HepG2 (cell line): ENCODE measurements around the gene CDC42BPG. TPM values are rescaled to one million over a fixed set of nuclear protein-coding genes. Genes with fewer than 3 reads are reported as not detected.
A peak's percentile ranks its signal among the peaks of the same experiment; 100 is the strongest.

Experiments
- CBX5 ChIP-seq: sonication (generic); formaldehyde crosslinking; IDR thresholded peaks from 2 replicates; pipeline ENCODE4 v1.4.0; 2020; ENCODE audit warnings: missing genetic modification reagents, borderline replicate concordance
- CCAR2 ChIP-seq: fragments of 200-400 bp; formaldehyde crosslinking; optimal IDR thresholded peaks from 2 replicates; pipeline ENCODE3; 2018; ENCODE audit warnings: low read depth, mild to moderate bottlenecking, low read length, moderate library complexity
- GTF2F1 ChIP-seq: fragments of 150-350 bp; IDR thresholded peaks from 2 replicates; pipeline ENCODE4 v1.6.1; 2014; ENCODE audit warnings: low read length
- RCOR2 ChIP-seq: IDR thresholded peaks from 2 replicates; pipeline ENCODE4 v1.6.1; 2016; ENCODE audit warnings: missing biosample characterization, missing genetic modification reagents
- RXRA ChIP-seq: sonication (generic); formaldehyde crosslinking; IDR thresholded peaks from 2 replicates; pipeline ENCODE4 v1.5.1; 2020; ENCODE audit warnings: missing genetic modification reagents
- SMYD3 ChIP-seq: sonication (generic); formaldehyde crosslinking; IDR thresholded peaks from 2 replicates; pipeline ENCODE4 v1.8.1; 2023; ENCODE audit warnings: mild to moderate bottlenecking, missing genetic modification reagents
- ZFP36 ChIP-seq: fragments of 150-350 bp; IDR thresholded peaks from 2 replicates; pipeline ENCODE4 v1.6.1; 2018; ENCODE audit warnings: borderline replicate concordance, low read length, low read depth; ENCODE audit not compliant: partially characterized antibody
- ZNF383 ChIP-seq: sonication (generic); formaldehyde crosslinking; IDR thresholded peaks from 2 replicates; pipeline ENCODE4 v1.4.0; 2020; ENCODE audit warnings: missing genetic modification reagents, mild to moderate bottlenecking, borderline replicate concordance
- ZNF720 ChIP-seq: sonication (generic); formaldehyde crosslinking; IDR thresholded peaks from 2 replicates; pipeline ENCODE4 v1.4.0; 2020; ENCODE audit warnings: missing genetic modification reagents
- ZNF776 ChIP-seq: sonication (generic); formaldehyde crosslinking; IDR thresholded peaks from 2 replicates; pipeline ENCODE4 v1.4.0; 2020; ENCODE audit warnings: mild to moderate bottlenecking, missing genetic modification reagents
- ZNF883 ChIP-seq: sonication (generic); formaldehyde crosslinking; IDR thresholded peaks from 2 replicates; pipeline ENCODE4 v1.5.1; 2020; ENCODE audit warnings: mild to moderate bottlenecking, missing genetic modification reagents; ENCODE audit errors: not compliant biosample characterization
- polyA plus RNA-seq, 8 experiments: library from polyadenylated mRNA; depleted of rRNA in 3 of 8; stranded (reverse) in 7 of 8; unstranded in 1 of 8; fragments of >200 nt; fragmentation: Illumina TruSeq in 4 of 8; extraction: Trizol in 4 of 8; gene quantifications; 2 replicates each; pipeline versions ENCODE4 v1.2.1 to v1.2.3, GENCODE V29; 2011 to 2016; ENCODE audit warnings: low read depth in 4 of 8, missing spikeins in 1 of 8, mixed read lengths in 1 of 8; ENCODE audit not compliant: insufficient read depth in 1 of 8
- total RNA-seq, 5 experiments: library from RNA; depleted of rRNA; stranded (reverse); fragments of >200 nt; fragmentation: Illumina TruSeq; extraction: Trizol; gene quantifications; 2 replicates each; pipeline ENCODE4 v1.2.3, GENCODE V29; 2016; ENCODE audit warnings: low read depth in 1 of 5
- TF ChIP-seq, protein P1 (sequence below): sonication (generic); formaldehyde crosslinking; IDR thresholded peaks from 2 replicates; pipeline ENCODE4 v1.9.0; 2021; ENCODE audit warnings: mild to moderate bottlenecking, missing genetic modification reagents
- TF ChIP-seq, protein P2 (sequence below): sonication (generic); formaldehyde crosslinking; conservative IDR thresholded peaks from 2 replicates; pipeline ENCODE4 v1.4.0; 2020; ENCODE audit warnings: missing genetic modification reagents
- TF ChIP-seq, protein P3 (sequence below): sonication (generic); formaldehyde crosslinking; IDR thresholded peaks from 2 replicates; pipeline ENCODE4 v1.5.0; 2020; ENCODE audit warnings: missing genetic modification reagents
- TF ChIP-seq, protein P4 (sequence below): sonication (generic); formaldehyde crosslinking; IDR thresholded peaks from 2 replicates; pipeline ENCODE4 v1.4.0; 2020; ENCODE audit warnings: mild to moderate bottlenecking, missing genetic modification reagents
- TF ChIP-seq, protein P5 (sequence below): sonication (generic); formaldehyde crosslinking; IDR thresholded peaks from 2 replicates; pipeline ENCODE4 v1.8.0; 2022; ENCODE audit warnings: mild to moderate bottlenecking, missing genetic modification reagents, moderate library complexity

The CDC42BPG gene
- total and polyA plus RNA-seq, 2 of the 13 experiments (the other 11 are each of a cell fraction or from before 2014, with no cell fraction given) = 0.55 to 1.4 TPM

DNA sequence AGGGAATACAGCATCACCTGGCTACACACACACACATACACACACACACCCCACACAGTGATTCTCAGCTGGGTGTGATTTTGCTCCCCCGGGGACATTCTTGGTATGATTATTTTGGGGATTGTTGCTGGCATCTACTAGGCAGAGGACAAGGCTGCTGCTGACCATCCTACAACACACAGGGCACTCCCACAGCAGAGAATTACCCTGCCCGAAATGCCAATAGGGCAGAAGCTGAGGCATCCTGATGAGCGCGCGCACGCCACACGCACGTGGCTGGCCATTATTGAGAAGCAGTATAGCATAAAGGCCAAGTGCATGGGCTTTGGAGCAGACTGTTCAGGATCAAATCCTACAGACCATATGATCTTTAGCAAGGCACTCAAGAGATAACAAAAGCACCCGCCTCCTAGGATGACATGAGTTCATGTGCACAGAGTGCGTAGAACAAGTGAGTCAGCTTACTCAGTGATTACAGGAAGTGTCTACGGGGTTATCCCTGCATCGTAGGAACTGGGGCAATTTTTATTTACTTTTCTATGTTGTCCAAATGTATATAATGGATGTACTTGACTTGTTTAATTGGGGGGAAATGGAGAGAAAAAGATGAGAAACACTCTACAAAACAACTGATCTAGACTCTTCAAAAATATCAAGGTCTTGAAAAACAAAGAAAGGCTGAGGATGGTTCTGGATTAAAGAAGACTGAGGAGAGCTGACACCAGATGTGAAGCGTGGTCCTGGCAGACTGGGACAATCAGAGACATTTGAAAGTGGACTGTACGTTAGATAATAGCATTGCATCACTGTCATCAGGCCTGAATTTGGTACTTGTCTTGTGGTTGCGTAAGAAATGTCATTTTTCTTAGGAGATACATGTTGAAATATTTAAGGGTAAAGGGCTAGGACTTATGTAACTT lies 41.2 kb upstream of the CDC42BPG start (continued):
- TF ChIP-seq, protein P1, sequence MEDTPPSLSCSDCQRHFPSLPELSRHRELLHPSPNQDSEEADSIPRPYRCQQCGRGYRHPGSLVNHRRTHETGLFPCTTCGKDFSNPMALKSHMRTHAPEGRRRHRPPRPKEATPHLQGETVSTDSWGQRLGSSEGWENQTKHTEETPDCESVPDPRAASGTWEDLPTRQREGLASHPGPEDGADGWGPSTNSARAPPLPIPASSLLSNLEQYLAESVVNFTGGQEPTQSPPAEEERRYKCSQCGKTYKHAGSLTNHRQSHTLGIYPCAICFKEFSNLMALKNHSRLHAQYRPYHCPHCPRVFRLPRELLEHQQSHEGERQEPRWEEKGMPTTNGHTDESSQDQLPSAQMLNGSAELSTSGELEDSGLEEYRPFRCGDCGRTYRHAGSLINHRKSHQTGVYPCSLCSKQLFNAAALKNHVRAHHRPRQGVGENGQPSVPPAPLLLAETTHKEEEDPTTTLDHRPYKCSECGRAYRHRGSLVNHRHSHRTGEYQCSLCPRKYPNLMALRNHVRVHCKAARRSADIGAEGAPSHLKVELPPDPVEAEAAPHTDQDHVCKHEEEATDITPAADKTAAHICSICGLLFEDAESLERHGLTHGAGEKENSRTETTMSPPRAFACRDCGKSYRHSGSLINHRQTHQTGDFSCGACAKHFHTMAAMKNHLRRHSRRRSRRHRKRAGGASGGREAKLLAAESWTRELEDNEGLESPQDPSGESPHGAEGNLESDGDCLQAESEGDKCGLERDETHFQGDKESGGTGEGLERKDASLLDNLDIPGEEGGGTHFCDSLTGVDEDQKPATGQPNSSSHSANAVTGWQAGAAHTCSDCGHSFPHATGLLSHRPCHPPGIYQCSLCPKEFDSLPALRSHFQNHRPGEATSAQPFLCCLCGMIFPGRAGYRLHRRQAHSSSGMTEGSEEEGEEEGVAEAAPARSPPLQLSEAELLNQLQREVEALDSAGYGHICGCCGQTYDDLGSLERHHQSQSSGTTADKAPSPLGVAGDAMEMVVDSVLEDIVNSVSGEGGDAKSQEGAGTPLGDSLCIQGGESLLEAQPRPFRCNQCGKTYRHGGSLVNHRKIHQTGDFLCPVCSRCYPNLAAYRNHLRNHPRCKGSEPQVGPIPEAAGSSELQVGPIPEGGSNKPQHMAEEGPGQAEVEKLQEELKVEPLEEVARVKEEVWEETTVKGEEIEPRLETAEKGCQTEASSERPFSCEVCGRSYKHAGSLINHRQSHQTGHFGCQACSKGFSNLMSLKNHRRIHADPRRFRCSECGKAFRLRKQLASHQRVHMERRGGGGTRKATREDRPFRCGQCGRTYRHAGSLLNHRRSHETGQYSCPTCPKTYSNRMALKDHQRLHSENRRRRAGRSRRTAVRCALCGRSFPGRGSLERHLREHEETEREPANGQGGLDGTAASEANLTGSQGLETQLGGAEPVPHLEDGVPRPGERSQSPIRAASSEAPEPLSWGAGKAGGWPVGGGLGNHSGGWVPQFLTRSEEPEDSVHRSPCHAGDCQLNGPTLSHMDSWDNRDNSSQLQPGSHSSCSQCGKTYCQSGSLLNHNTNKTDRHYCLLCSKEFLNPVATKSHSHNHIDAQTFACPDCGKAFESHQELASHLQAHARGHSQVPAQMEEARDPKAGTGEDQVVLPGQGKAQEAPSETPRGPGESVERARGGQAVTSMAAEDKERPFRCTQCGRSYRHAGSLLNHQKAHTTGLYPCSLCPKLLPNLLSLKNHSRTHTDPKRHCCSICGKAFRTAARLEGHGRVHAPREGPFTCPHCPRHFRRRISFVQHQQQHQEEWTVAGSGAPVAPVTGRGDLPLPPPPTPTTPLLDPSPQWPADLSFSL (CRISPR knock-in tag) = no peak
- TF ChIP-seq ZNF883 (CRISPR knock-in tag) (no peak), RXRA (CRISPR knock-in tag) (peak; percentile 66; the same call in 1 of the 2 replicates), CCAR2 (no peak), GTF2F1 (no peak), SMYD3 (CRISPR knock-in tag) (no peak), CBX5 (CRISPR knock-in tag) (peak; percentile 56; the same call in 1 of the 2 replicates), RCOR2 (CRISPR knock-in tag) (0 out of 2 replicates have a peak, but pooled peaks have one; percentile 53), ZFP36 (no peak), ZNF776 (CRISPR knock-in tag) (no peak), ZNF383 (CRISPR knock-in tag) (no peak), ZNF720 (CRISPR knock-in tag) (no peak)
- TF ChIP-seq, protein P2, sequence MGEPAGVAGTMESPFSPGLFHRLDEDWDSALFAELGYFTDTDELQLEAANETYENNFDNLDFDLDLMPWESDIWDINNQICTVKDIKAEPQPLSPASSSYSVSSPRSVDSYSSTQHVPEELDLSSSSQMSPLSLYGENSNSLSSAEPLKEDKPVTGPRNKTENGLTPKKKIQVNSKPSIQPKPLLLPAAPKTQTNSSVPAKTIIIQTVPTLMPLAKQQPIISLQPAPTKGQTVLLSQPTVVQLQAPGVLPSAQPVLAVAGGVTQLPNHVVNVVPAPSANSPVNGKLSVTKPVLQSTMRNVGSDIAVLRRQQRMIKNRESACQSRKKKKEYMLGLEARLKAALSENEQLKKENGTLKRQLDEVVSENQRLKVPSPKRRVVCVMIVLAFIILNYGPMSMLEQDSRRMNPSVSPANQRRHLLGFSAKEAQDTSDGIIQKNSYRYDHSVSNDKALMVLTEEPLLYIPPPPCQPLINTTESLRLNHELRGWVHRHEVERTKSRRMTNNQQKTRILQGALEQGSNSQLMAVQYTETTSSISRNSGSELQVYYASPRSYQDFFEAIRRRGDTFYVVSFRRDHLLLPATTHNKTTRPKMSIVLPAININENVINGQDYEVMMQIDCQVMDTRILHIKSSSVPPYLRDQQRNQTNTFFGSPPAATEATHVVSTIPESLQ (CRISPR knock-in tag) = no peak
- TF ChIP-seq, protein P3, sequence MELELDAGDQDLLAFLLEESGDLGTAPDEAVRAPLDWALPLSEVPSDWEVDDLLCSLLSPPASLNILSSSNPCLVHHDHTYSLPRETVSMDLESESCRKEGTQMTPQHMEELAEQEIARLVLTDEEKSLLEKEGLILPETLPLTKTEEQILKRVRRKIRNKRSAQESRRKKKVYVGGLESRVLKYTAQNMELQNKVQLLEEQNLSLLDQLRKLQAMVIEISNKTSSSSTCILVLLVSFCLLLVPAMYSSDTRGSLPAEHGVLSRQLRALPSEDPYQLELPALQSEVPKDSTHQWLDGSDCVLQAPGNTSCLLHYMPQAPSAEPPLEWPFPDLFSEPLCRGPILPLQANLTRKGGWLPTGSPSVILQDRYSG = no peak
- TF ChIP-seq, protein P4, sequence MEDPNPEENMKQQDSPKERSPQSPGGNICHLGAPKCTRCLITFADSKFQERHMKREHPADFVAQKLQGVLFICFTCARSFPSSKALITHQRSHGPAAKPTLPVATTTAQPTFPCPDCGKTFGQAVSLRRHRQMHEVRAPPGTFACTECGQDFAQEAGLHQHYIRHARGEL (CRISPR knock-in tag) = no peak
- TF ChIP-seq, protein P5, sequence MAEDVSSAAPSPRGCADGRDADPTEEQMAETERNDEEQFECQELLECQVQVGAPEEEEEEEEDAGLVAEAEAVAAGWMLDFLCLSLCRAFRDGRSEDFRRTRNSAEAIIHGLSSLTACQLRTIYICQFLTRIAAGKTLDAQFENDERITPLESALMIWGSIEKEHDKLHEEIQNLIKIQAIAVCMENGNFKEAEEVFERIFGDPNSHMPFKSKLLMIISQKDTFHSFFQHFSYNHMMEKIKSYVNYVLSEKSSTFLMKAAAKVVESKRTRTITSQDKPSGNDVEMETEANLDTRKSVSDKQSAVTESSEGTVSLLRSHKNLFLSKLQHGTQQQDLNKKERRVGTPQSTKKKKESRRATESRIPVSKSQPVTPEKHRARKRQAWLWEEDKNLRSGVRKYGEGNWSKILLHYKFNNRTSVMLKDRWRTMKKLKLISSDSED (CRISPR knock-in tag) = no peak
